ENCODE data around the gene ADRM1.
A peak's percentile ranks its signal among the peaks of the same experiment; 100 is the strongest.

Gene ADRM1

GRCh38 chr20:62311832-62312661 is 9.2 kb downstream of the ADRM1 start:
- no peak for DNase-seq (ENCODE audit: low spot score)

DNA sequence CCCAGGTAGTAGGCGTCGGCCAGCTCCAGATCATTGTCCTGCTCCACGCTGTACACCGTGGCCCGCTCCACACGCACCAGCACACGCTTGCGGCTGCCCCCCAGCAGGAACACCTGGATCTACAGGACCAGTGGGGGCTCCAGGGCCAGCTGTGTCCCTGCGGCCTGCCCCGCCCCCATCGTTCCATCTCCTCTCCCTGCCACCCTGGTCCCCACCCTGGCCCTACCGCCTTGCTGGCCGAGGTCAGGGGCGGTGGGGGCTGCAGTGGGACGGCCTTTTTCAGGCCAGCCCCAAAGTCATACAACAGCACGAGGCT is 9.8 kb downstream of the ADRM1 start:
- DNase-seq (ENCODE audit: low spot score): no peak

DNA sequence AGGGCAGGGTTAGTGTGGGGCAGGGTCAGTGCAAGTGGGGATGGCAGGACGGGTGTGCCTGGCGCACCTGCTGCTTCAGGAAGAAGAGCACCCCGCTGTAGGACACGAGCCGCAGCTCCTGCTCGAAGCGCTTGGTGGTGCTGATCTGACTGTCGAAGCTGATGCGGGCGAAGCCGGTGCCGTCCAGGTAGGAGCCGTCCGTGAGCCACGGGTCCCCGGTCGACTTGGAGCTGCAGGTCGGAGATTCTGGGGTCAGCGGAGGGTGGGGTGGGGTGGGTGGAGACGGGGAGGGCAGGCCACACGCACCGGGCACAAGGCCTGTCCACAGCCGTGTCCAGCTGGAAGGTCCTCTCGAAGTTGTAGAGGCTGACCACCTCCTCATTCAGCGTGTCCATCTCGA is 10.2 kb downstream of the ADRM1 start:
- DNase-seq (ENCODE audit: low spot score): no peak

DNA sequence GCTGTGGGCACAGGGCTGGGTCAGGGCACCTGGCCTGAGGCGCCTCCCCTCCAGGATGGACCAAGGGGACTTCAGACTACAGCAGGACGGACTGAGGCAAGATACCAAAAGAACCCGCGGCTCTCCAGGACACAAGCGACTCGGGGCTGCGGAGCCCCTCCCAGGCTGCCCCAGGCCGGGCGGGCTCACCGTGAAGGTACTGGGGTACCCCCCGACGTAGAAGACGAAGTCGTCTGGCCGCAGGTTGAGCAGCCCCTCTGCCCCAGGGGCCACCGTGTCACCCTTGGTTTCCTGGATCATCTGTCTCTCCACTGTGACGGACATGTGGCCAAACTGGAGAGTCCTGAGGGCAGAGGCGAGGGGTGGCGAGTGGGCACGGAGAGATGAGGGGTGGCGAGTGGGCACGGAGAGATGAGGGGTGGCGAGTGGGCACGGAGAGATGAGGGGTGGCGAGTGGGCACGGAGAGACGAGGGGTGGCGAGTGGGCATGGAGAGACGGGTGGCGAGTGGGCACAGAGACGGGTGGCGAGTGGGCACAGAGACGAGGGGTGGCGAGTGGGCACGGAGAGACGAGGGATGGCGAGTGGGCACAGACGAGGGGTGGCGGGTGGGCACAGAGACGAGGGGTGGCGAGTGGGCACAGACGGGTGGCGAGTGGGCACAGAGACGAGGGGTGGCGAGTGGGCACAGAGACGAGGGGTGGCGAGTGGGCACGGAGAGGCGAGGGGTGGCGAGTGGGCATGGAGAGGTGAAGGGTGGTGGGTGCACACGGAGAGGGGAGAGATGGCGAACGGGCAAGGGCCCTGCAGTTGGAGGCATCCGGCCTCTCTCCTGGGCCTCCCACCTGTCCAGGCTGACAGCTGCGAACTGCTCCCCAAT is 10.9 kb downstream of the ADRM1 start:
- DNase-seq (ENCODE audit: low spot score): no peak

DNA sequence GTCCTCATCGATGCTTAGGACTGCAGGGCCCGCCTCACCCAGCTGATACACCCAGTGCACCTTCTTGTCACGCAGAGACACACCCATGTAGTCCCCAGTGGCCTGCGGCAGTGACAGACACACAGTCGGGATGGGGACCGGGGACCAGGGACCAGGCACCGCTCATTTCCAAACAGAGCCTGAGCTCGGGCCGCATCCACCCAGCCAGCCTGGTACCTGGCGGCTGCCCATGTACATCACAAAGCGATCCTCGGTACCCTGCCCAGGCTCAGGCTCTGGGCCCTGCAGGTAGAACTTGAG is 11.5 kb downstream of the ADRM1 start:
- no peak for DNase-seq (ENCODE audit: low spot score)

GRCh38 chr20:62314711-62315302 is 12.0 kb downstream of the ADRM1 start:
- no peak for DNase-seq (ENCODE audit: low spot score)

GRCh38 chr20:62315773-62316172 is 13.0 kb downstream of the ADRM1 start:
- no peak for DNase-seq (ENCODE audit: low spot score)

- DNase-seq (ENCODE audit: low spot score): no peak
Measured at GRCh38 chr20:62316331-62317166, 13.8 kb downstream of the ADRM1 start.

- no peak for DNase-seq (ENCODE audit: low spot score)
Measured at GRCh38 chr20:62317167-62317655, 14.4 kb downstream of the ADRM1 start.

GRCh38 chr20:62318400-62319345 is 15.9 kb downstream of the ADRM1 start:
- DNase-seq (ENCODE audit: low spot score): no peak

DNA sequence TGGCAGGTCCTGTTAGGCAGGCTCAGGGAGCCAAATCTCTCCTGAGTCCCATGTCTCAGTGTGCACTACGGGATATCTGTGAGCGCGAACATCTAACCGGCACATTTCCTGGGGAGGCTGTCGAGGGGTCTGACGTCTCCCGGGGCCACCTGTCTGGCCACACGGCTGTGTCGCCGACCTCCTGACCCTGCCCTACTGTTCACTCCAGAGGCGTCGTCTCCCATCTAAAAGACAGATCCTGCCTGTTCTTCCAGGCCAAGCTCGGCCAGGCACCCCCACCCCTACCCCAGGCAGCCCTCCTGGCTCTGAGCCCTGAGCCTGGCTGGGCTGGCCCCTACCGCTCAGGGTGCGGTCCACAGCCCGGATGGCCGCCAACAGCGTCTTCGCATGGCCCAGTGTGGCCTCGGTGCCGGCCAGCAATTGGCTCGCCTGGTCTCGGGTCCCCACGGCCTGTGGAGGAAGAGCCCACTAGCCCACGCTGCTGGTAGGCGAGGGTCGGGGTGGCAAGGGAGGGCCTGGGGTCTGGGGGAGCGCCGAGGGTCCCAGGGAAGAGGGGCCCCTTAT is 16.6 kb downstream of the ADRM1 start:
- no peak for DNase-seq (ENCODE audit: low spot score)

DNA sequence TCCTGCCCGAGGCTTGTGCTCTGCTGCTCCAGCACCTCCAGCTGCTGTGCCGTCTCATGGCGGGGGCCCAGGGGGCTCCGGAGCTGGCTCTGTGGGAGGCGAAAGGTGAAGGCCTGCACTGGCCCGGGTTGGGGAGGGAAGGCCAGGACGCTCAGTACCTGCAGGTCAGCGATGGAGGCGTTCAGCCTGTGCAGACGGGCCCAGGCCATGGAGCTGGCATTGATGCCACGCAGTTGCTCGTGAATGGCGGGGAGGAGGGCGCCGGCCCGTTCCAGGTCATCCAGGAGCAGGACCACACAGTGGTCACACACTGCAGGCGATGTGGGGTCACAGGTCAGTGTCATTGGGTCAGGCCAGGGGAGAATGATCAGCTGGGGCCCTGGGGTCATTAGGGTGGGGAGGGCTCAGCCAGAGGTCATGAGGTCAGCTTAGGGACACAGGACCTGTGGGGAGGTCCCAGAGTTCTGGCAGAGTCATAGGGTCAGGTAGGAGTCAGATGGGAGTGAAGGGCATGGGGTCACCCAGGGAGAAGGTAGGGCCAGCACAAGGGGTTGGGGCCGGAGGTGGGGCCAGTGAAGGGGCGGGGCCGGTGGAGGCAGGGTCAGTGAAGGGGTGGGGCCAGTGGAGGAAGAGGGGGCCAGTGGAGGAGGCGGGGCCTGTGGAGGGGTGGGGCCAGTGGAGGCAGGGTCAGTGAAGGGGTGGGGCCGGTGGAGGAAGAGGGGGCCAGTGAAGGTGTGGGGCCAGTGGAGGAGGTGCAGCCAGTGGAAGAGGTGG is 18.0 kb downstream of the ADRM1 start:
- DNase-seq (ENCODE audit: low spot score): peak; percentile 62

DNA sequence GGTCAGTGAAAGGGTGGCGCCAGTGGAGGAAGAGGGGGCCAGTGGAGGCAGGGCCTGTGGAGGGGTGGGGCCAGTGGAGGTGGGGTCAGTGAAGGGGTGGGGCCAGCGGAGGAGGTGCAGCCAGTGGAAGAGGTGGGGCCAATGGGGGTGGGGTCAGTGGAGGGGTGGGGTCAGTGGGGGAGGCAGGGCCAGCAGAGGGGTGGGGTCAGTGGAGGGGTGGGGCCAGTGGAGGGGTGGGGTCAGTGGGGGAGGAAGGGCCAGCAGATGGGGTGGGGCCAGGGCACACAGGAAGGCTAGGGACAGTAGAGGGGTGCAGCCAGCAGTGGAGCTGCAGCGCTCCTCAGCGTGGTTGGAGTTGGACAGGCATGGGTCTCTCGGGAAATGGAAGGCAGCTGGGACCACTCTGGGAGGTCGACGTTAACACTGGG is 18.7 kb downstream of the ADRM1 start:
- peak; percentile 73 for DNase-seq (ENCODE audit: low spot score)

DNA sequence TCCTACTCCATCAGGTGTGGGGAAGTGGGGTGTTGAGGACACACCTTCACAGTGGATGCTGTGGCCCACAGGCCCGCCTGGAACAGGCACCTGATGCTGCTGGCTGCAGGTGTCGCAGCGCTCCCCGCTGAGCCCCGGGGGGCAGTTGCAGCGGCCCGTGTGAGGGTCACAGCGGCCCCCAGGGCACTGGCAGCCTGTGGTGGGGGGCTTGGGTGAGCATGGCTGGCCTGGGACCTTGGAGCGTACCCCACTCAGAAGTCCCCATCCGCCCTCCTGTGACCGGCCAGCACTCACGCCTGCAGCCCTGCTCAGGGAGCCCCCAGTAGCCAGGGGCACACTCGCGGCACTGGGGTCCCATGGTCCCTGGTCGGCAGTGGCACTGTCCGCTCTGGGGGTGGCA is 19.2 kb downstream of the ADRM1 start:
- DNase-seq (ENCODE audit: low spot score): no peak

DNA sequence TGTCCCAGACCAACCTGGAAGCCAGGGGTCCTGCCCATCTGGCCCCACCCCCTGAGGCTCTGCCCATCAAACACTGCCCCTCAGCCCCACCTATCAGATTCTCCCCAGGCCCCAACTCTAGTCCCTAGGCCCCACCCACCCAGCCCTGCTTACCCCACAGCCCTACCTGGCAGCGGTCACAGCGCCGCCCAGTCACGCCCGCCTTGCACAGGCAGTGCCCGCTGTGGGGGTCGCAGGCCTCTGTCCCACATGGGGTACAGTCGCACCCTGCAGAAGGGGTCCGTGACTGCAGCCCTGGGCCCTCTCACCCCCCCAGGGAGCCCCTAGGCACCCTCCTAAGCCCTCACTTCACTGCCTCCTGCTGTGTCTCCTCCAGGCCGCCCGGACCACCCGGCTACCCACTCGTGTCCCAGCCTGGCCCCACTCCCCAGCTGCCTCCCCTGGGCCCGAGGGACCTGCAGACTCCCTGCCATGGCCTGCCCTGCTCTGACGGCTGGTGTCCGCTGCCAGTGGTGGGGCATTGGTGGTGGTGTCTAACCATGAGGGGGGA is 19.8 kb downstream of the ADRM1 start:
- DNase-seq (ENCODE audit: low spot score): no peak

DNA sequence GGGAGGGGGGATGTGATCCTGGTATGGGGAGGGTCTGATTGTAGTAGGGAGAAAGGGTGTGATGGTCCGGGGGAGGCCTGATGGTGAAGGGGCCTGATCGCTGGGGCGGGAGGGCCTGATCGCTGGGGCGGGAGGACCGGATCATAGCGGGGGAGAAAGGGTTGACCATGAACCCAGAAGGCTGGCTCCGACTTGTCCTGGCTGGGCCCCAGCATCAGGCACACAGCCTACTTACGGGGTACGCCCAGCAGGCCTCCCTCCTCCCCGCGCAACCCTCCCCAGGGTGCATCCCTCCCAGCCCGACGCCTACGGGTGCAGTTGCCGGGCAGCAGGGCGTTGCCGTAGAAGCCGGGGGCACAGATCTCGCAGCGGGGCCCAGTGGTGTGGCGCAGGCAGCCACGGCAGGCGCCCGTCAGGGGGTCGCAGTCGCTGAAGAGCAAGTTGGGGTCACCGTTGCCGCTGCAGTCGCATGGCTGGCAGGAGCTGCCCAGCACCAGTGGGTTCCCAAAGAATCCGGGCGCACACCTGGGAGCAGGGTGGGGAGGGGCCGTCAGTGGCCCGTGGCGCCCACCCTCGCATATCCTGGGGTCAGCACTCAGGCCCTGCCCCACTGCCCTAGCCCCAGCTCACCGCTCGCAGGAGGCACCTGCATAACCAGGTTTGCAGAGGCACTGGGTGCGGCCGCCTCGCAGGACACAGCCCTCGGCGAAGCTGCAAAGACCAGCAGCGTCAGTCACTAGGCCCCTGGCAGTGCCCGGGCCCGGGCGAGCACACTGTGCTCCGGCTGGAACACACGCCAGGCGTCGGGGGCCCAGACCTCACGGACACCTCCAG is 20.6 kb downstream of the ADRM1 start:
- no peak for DNase-seq (ENCODE audit: low spot score)

- no peak for DNase-seq (ENCODE audit: low spot score)
Measured at GRCh38 chr20:62323980-62324906, 21.4 kb downstream of the ADRM1 start.

Data from SW480 (cell line).